ENCODE results near the gene GRIP1. TPM values are rescaled to one million over a fixed set of nuclear protein-coding genes. Genes with fewer than 3 reads are reported as not detected.

The GRIP1 gene
- total RNA-seq, 1 donor from 2014 or later: 9.1 TPM

GRCh38 chr12:66467932-66468331 is 210.9 kb downstream of the GRIP1 start:
- Mint-ChIP-seq H3K27ac (ENCODE audit: unreplicated experiment) (no peak overlapping the region), H3K4me1 (ENCODE audit: unreplicated experiment) (no peaks in the 10 kb centered on the region), H3K36me3 (ENCODE audit: unreplicated experiment) (no peaks in the 10 kb centered on the region), H3K4me3 (ENCODE audit: unreplicated experiment) (no peak overlapping the region), H3K27me3 (ENCODE audit: unreplicated experiment) (peaks cover 11% of the 10 kb centered on the region), H3K9me3 (ENCODE audit: unreplicated experiment) (no peaks in the 10 kb centered on the region)
- DNase-seq (ENCODE audit: extremely low spot score, unreplicated experiment): no peak
- TF ChIP-seq, protein P1, sequence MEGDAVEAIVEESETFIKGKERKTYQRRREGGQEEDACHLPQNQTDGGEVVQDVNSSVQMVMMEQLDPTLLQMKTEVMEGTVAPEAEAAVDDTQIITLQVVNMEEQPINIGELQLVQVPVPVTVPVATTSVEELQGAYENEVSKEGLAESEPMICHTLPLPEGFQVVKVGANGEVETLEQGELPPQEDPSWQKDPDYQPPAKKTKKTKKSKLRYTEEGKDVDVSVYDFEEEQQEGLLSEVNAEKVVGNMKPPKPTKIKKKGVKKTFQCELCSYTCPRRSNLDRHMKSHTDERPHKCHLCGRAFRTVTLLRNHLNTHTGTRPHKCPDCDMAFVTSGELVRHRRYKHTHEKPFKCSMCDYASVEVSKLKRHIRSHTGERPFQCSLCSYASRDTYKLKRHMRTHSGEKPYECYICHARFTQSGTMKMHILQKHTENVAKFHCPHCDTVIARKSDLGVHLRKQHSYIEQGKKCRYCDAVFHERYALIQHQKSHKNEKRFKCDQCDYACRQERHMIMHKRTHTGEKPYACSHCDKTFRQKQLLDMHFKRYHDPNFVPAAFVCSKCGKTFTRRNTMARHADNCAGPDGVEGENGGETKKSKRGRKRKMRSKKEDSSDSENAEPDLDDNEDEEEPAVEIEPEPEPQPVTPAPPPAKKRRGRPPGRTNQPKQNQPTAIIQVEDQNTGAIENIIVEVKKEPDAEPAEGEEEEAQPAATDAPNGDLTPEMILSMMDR (IDR thresholded peaks at IDR 0.05): no peak

DNA sequence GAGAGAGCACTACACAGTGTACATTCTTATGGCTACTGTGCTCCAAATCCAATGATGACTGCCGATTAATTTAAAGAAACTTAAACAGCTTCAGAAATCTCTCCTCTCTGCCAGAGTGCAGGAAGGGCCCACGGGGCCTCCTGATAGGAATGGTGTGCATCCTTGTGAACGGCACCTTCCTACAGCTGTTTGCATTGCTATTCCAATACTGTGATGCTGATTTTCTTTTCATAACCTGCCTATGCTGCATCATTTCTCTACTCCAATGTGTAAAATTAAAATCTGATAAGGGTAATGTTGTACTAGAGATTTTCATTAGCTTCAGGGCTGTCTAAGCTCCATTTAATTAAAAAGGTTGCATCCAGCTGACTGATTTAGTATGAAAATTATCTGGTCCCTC is 217.5 kb downstream of the GRIP1 start:
- H3K27me3 Mint-ChIP-seq (ENCODE audit: unreplicated experiment): no peaks in the 10 kb centered on the region
- DNase-seq (ENCODE audit: extremely low spot score, unreplicated experiment): no peak

GRCh38 chr12:66459944-66460482 is 218.9 kb downstream of the GRIP1 start:
- Mint-ChIP-seq H3K27me3 (ENCODE audit: unreplicated experiment) (no peaks in the 10 kb centered on the region), H3K4me1 (ENCODE audit: unreplicated experiment) (no peaks in the 10 kb centered on the region), H3K9me3 (ENCODE audit: unreplicated experiment) (no peaks in the 10 kb centered on the region), H3K36me3 (ENCODE audit: unreplicated experiment) (no peaks in the 10 kb centered on the region), H3K4me3 (ENCODE audit: unreplicated experiment) (no peak overlapping the region), H3K27ac (ENCODE audit: unreplicated experiment) (no peak overlapping the region)
- no peak for DNase-seq (ENCODE audit: extremely low spot score, unreplicated experiment)
- TF ChIP-seq, protein P1 (IDR thresholded peaks at IDR 0.05): no peak

More for the DNA sequence above, 217.5 kb downstream of the GRIP1 start:
- Mint-ChIP-seq H3K4me3 (ENCODE audit: unreplicated experiment) (no peak overlapping the region), H3K27ac (ENCODE audit: unreplicated experiment) (no peak overlapping the region), H3K36me3 (ENCODE audit: unreplicated experiment) (no peaks in the 10 kb centered on the region), H3K9me3 (ENCODE audit: unreplicated experiment) (no peaks in the 10 kb centered on the region), H3K4me1 (ENCODE audit: unreplicated experiment) (no peaks in the 10 kb centered on the region)
- TF ChIP-seq, protein P1 (IDR thresholded peaks at IDR 0.05): no peak

GRCh38 chr12:66456612-66457011 is 222.3 kb downstream of the GRIP1 start:
- H3K9me3 Mint-ChIP-seq (ENCODE audit: unreplicated experiment): no peaks in the 10 kb centered on the region
- no peaks in the 10 kb centered on the region for H3K4me1 Mint-ChIP-seq (ENCODE audit: unreplicated experiment)
- no peak for DNase-seq (ENCODE audit: extremely low spot score, unreplicated experiment)
- H3K27ac Mint-ChIP-seq (ENCODE audit: unreplicated experiment): no peak overlapping the region
- no peaks in the 10 kb centered on the region for H3K27me3 Mint-ChIP-seq (ENCODE audit: unreplicated experiment)
- TF ChIP-seq, protein P1 (IDR thresholded peaks at IDR 0.05): no peak
- no peak overlapping the region for H3K4me3 Mint-ChIP-seq (ENCODE audit: unreplicated experiment)
- H3K36me3 Mint-ChIP-seq (ENCODE audit: unreplicated experiment): no peaks in the 10 kb centered on the region

- no peaks in the 10 kb centered on the region for H3K27me3 Mint-ChIP-seq (ENCODE audit: unreplicated experiment)
- H3K27ac Mint-ChIP-seq (ENCODE audit: unreplicated experiment): no peak overlapping the region
- DNase-seq (ENCODE audit: extremely low spot score, unreplicated experiment): no peak
- H3K9me3 Mint-ChIP-seq (ENCODE audit: unreplicated experiment): no peaks in the 10 kb centered on the region
- H3K36me3 Mint-ChIP-seq (ENCODE audit: unreplicated experiment): no peaks in the 10 kb centered on the region
- TF ChIP-seq, protein P1 (IDR thresholded peaks at IDR 0.05): no peak
- no peaks in the 10 kb centered on the region for H3K4me1 Mint-ChIP-seq (ENCODE audit: unreplicated experiment)
- H3K4me3 Mint-ChIP-seq (ENCODE audit: unreplicated experiment): no peak overlapping the region
These were observed 225.0 kb downstream of the GRIP1 start for GRCh38 chr12:66453844-66454243.
